Measurements from ENCODE around the gene PKD1. TPM values are rescaled to one million over a fixed set of nuclear protein-coding genes. Genes with fewer than 3 reads are reported as not detected.

The PKD1 gene
- total RNA-seq, 1 donor from 2014 or later: 70.0 TPM

DNA sequence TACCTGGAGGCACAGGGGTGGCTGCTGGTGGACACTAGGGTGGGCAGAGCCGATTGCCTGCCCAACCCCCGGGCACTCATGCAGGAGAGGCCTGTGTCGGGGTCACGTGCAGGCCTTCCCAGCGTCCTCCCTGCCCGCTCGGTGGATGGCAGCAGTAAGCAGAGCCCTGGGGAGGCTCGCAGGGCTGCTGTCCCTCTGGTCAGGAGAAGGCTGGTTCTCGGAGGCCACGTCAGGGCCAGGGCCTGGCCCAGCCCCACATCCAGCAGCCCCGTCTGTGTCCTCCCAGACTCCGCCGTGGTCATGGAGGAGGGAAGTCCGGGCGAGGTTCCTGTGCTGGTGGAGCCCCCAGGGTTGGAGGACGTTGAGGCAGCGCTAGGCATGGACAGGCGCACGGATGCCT lies 52.3 kb downstream of the PKD1 start:
- Mint-ChIP-seq H3K4me1 (ENCODE audit: unreplicated experiment) (peaks cover 3% of the 10 kb centered on the region), H3K27ac (ENCODE audit: unreplicated experiment) (no peak overlapping the region), H3K36me3 (ENCODE audit: low read depth, unreplicated experiment) (peaks cover 9% of the 10 kb centered on the region)

DNA sequence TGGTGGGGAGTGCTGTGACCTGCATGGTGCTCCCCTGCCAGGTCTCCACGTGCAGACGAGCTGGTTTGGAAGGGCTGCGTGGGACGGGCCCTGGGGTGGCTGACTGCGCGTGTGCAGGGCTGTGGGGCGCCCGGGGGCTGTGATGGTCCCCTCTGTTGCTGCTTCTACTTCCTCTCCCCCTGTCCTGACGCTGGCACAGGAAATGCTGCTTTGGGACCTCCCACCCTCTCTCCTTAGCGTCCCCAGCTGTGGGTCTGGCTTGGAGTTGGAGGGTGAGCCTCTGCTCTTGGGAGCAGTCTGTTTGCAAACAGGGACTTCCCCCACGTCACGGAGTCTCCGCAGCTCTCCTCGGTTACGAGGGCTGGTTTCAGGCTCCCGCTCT lies 52.7 kb downstream of the PKD1 start:
- peak overlapping the region; percentile 59 for H3K4me3 Mint-ChIP-seq (ENCODE audit: unreplicated experiment)
- peaks cover 5% of the 10 kb centered on the region for H3K27me3 Mint-ChIP-seq (ENCODE audit: unreplicated experiment)
- no peaks in the 10 kb centered on the region for H3K9me3 Mint-ChIP-seq (ENCODE audit: unreplicated experiment)
- no peak overlapping the region for H3K27ac Mint-ChIP-seq (ENCODE audit: unreplicated experiment)
- H3K36me3 Mint-ChIP-seq (ENCODE audit: low read depth, unreplicated experiment): peaks cover 9% of the 10 kb centered on the region
- TF ChIP-seq, protein P1, sequence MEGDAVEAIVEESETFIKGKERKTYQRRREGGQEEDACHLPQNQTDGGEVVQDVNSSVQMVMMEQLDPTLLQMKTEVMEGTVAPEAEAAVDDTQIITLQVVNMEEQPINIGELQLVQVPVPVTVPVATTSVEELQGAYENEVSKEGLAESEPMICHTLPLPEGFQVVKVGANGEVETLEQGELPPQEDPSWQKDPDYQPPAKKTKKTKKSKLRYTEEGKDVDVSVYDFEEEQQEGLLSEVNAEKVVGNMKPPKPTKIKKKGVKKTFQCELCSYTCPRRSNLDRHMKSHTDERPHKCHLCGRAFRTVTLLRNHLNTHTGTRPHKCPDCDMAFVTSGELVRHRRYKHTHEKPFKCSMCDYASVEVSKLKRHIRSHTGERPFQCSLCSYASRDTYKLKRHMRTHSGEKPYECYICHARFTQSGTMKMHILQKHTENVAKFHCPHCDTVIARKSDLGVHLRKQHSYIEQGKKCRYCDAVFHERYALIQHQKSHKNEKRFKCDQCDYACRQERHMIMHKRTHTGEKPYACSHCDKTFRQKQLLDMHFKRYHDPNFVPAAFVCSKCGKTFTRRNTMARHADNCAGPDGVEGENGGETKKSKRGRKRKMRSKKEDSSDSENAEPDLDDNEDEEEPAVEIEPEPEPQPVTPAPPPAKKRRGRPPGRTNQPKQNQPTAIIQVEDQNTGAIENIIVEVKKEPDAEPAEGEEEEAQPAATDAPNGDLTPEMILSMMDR (IDR thresholded peaks at IDR 0.05; ENCODE audit: unreplicated experiment): no peak
- H3K4me1 Mint-ChIP-seq (ENCODE audit: unreplicated experiment): peaks cover 3% of the 10 kb centered on the region
- DNase-seq (ENCODE audit: low spot score): no peak

More for the DNA sequence above, 52.3 kb downstream of the PKD1 start:
- Mint-ChIP-seq H3K4me3 (ENCODE audit: unreplicated experiment) (no peak overlapping the region), H3K27me3 (ENCODE audit: unreplicated experiment) (peaks cover 5% of the 10 kb centered on the region), H3K9me3 (ENCODE audit: unreplicated experiment) (no peaks in the 10 kb centered on the region)
- no peak for DNase-seq (ENCODE audit: low spot score)
- TF ChIP-seq, protein P1 (IDR thresholded peaks at IDR 0.05; ENCODE audit: unreplicated experiment): no peak

DNA sequence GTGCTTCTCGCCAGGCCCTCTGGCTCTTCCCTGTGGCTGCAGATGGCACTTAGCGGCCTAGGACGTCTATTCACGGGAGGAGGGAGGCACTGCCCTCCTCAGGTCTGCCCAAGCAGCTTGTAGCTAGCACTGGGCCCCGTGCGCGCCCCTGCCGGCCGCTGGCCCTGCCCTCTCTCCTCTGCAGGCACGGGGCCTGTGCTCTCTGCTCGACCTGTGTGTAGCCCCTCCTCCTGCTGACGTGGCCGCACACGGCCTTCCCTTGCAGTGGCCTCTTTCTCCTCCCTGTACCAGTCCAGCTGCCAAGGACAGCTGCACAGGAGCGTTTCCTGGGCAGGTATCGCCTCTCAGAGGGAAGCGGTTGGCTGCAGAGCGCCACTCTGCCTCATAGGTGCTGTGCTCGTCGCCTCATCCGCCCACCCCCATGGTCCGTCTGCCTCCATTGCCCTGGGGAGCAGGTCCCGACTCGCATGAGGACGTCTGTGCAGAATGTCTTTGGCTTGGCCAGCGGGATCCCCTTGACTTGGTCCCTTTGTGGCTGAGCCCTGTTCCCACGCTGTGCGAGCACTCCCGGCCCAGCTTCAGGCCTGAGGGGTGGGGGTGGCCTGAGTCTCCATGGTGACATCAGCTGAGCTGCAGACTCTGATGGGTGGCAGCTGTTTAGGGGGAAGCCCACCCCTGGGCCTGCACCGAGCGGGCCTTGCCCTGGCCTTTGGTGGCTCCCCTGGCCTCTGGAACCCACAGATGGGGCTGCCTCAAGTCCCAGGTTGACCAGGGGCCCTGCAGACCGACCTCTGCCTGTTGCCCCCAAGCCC lies 53.3 kb downstream of the PKD1 start:
- Mint-ChIP-seq H3K4me1 (ENCODE audit: unreplicated experiment) (peaks cover 3% of the 10 kb centered on the region), H3K27me3 (ENCODE audit: unreplicated experiment) (peaks cover 3% of the 10 kb centered on the region), H3K36me3 (ENCODE audit: low read depth, unreplicated experiment) (peaks cover 10% of the 10 kb centered on the region), H3K4me3 (ENCODE audit: unreplicated experiment) (no peak overlapping the region), H3K27ac (ENCODE audit: unreplicated experiment) (no peak overlapping the region), H3K9me3 (ENCODE audit: unreplicated experiment) (no peaks in the 10 kb centered on the region)
- no peak for DNase-seq (ENCODE audit: low spot score)
- TF ChIP-seq, protein P1 (IDR thresholded peaks at IDR 0.05; ENCODE audit: unreplicated experiment): no peak

DNA sequence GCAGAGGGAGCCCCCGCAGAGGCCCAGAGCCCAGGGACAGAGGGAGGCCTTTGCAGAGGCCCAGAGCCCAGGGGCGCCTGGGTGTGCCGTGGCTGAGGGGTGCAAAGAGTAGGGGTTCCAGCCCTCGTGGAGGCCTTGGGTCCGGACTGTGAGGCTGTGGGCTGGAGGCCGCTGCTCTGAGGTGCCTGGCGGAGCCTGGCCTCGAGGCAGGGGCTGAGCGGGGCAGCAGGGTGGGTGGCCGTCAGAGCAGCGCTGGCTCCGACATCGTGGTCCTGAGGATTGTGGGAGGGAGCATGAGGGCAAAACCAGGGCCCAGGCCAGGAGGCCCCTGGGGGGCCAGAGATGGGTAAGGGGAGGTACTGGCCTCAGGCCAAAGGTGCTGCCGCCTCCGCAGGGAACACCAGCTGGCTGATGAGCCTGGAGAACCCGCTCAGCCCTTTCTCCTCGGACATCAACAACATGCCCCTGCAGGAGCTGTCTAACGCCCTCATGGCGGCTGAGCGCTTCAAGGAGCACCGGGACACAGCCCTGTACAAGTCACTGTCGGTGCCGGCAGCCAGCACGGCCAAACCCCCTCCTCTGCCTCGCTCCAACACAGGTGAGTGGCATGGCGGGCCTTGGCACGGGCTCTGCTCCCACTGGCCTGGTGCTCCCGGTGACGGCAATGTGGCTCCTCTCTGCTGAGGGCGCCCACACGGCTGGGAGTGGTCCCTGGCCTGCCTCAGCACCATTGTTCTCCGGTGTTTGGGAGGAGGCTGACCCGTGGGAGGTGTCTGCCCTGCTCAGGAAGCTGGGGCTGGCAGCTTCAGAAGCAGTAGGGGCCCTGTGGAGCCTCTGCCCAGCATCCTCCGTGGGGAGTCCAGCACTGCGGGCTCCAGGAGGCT lies 54.3 kb downstream of the PKD1 start:
- Mint-ChIP-seq H3K27me3 (ENCODE audit: unreplicated experiment) (peaks cover 3% of the 10 kb centered on the region), H3K27ac (ENCODE audit: unreplicated experiment) (no peak overlapping the region), H3K9me3 (ENCODE audit: unreplicated experiment) (no peaks in the 10 kb centered on the region), H3K4me3 (ENCODE audit: unreplicated experiment) (no peak overlapping the region), H3K4me1 (ENCODE audit: unreplicated experiment) (peaks cover 3% of the 10 kb centered on the region), H3K36me3 (ENCODE audit: low read depth, unreplicated experiment) (peaks cover 17% of the 10 kb centered on the region)
- DNase-seq (ENCODE audit: low spot score): no peak
- TF ChIP-seq, protein P1 (IDR thresholded peaks at IDR 0.05; ENCODE audit: unreplicated experiment): no peak
